Type B pancreatic cell (in vitro differentiated cells): Measurements from ENCODE around the gene SSTR4. TPM values are rescaled to one million over a fixed set of nuclear protein-coding genes. Genes with fewer than 3 reads are reported as not detected.

Experiments
- DNase-seq: peaks from one replicate; pipeline ENCODE4 v3.0.0; 2021; ENCODE audit warnings: mixed read lengths; ENCODE audit not compliant: unreplicated experiment; ENCODE audit errors: extremely low spot score
- H3K27ac Mint-ChIP-seq: 2 replicates; pipeline ENCODE4 v1.8.0; 2021; ENCODE audit warnings: mild to moderate bottlenecking, mixed read lengths
- H3K27me3 Mint-ChIP-seq: 2 replicates; pipeline ENCODE4 v1.8.0; 2021; ENCODE audit warnings: mixed read lengths
- H3K36me3 Mint-ChIP-seq: 2 replicates; pipeline ENCODE4 v1.8.0; 2021; ENCODE audit warnings: mixed read lengths
- H3K4me1 Mint-ChIP-seq: one replicate; pipeline ENCODE4 v1.8.0; 2021; ENCODE audit warnings: mixed read lengths; ENCODE audit not compliant: unreplicated experiment
- H3K4me3 Mint-ChIP-seq: 2 replicates; pipeline ENCODE4 v1.8.0; 2021; ENCODE audit warnings: mild to moderate bottlenecking, mixed read lengths
- H3K9me3 Mint-ChIP-seq: 2 replicates; pipeline ENCODE4 v1.8.0; 2021; ENCODE audit warnings: mixed read lengths
- total RNA-seq: library from RNA; stranded (reverse); gene quantifications from 2 replicates; pipeline ENCODE4 v1.2.1, GENCODE V29; 2021; ENCODE audit warnings: low replicate concordance
- TF ChIP-seq, protein P1 (sequence below): fragments of 200-600 bp; sonication (generic); conservative IDR thresholded peaks from 2 replicates; pipeline ENCODE4 v1.5.0; 2021; ENCODE audit warnings: antibody characterized with exemption, mild to moderate bottlenecking

SSTR4 gene
- total RNA-seq, 1 donor from 2014 or later: not detected

DNA sequence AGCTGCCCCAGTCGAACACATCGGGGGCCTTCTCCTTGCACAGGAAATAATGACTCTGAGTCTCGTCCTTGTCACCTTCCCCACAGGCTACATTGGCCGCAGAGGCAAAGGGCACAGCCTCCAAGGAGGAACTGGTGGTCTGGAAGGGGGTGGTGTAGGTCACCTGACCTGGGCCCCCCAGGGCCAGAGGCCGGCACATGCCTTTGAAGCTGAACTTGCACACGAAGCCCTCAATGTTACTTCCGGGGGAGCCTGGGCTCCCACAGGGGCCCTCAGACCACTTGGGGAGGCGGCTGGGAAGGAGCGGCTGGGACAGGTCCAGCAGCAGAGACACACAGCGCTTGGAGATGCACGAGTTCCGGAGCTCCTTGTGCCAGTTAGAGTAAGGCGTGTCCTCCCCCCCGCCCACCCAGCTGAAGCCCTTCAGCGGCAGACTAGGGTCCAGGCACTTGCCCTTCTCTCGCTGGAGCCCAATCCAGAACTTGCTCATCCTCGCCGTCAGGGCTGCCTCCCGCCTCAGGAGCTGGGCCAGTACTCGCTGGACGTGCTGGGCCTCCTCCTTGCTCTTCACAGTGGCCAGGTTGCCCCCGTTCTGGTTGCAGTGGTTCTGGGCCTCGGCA lies 50.4 kb downstream of the SSTR4 start:
- peaks cover 24% of the 10 kb centered on the region for H3K4me1 Mint-ChIP-seq
- no peaks in the 10 kb centered on the region for H3K36me3 Mint-ChIP-seq
- no peak overlapping the region for H3K27ac Mint-ChIP-seq
- DNase-seq: no peak
- H3K4me3 Mint-ChIP-seq: no peak overlapping the region
- H3K9me3 Mint-ChIP-seq: no peaks in the 10 kb centered on the region
- peaks cover 22% of the 10 kb centered on the region for H3K27me3 Mint-ChIP-seq
- TF ChIP-seq, protein P1, sequence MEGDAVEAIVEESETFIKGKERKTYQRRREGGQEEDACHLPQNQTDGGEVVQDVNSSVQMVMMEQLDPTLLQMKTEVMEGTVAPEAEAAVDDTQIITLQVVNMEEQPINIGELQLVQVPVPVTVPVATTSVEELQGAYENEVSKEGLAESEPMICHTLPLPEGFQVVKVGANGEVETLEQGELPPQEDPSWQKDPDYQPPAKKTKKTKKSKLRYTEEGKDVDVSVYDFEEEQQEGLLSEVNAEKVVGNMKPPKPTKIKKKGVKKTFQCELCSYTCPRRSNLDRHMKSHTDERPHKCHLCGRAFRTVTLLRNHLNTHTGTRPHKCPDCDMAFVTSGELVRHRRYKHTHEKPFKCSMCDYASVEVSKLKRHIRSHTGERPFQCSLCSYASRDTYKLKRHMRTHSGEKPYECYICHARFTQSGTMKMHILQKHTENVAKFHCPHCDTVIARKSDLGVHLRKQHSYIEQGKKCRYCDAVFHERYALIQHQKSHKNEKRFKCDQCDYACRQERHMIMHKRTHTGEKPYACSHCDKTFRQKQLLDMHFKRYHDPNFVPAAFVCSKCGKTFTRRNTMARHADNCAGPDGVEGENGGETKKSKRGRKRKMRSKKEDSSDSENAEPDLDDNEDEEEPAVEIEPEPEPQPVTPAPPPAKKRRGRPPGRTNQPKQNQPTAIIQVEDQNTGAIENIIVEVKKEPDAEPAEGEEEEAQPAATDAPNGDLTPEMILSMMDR: no peak

DNA sequence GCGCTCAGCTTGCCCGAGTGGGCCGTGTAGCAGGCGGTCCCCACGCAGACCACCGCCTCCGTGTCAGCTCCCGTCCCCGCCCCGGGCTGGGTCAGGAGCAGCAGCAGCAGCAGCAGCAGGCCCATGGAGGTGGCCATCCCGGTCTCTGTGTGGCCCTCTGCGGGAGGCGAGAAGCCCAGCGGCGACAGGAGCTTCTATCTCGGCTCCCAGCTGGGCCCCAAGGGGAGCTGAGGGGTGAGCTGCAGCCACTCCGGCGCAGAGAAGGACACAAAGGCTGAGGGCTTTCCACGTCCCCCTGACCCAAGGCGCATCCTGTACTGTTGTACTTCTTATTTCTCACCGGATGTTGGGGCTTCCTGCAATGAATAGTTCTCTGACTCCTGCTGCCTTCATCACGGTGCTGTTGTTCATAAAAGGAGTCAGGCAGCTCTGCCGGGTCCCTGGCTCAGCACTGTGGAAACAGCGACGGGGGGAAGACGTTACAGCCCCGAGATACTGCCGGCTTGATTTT lies 51.0 kb downstream of the SSTR4 start, which contains the start of gene CD93:
CD93 (minus strand) TSS at position 269 of the 511 bp plus-strand sequence; CDS start at position 137, 132 bp downstream.
- H3K27me3 Mint-ChIP-seq: peaks cover 22% of the 10 kb centered on the region
- H3K27ac Mint-ChIP-seq: no peak within 1 kb of the TSS
- peaks cover 24% of the 10 kb centered on the region for H3K4me1 Mint-ChIP-seq
- TF ChIP-seq, protein P1: no peak
- no peak within 1 kb of the TSS for H3K4me3 Mint-ChIP-seq
- H3K9me3 Mint-ChIP-seq: no peaks in the 10 kb centered on the region
- no peak for DNase-seq
- H3K36me3 Mint-ChIP-seq: no peaks in the 10 kb centered on the region

DNA sequence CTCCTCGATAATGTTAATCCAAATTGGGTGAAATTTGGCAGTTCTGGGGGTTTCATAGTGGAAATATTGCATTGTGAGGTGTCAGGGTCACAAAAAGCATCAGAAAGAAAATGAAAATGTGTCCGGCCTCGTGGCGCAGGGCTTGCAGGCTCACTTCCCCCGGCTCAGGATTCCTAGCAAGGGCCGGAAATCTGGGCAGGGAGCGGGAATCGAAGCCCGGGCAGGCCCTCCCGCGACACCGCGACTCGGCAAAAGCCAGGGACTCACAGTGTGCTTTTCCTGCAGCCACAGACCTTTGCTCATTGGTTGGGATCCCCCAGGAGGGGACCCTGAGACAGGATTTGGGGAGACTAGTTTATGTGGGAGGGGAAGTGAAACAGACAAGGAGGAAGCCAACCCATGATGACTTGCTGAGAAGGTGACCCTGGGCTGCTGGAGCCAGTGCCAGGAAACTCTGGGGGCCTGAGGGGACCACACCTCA lies 51.9 kb downstream of the SSTR4 start:
- DNase-seq: no peak
- TF ChIP-seq, protein P1: no peak
- Mint-ChIP-seq H3K27me3 (peaks cover 27% of the 10 kb centered on the region), H3K27ac (no peak overlapping the region), H3K9me3 (no peaks in the 10 kb centered on the region), H3K4me3 (no peak overlapping the region), H3K4me1 (peaks cover 25% of the 10 kb centered on the region), H3K36me3 (no peaks in the 10 kb centered on the region)

DNA sequence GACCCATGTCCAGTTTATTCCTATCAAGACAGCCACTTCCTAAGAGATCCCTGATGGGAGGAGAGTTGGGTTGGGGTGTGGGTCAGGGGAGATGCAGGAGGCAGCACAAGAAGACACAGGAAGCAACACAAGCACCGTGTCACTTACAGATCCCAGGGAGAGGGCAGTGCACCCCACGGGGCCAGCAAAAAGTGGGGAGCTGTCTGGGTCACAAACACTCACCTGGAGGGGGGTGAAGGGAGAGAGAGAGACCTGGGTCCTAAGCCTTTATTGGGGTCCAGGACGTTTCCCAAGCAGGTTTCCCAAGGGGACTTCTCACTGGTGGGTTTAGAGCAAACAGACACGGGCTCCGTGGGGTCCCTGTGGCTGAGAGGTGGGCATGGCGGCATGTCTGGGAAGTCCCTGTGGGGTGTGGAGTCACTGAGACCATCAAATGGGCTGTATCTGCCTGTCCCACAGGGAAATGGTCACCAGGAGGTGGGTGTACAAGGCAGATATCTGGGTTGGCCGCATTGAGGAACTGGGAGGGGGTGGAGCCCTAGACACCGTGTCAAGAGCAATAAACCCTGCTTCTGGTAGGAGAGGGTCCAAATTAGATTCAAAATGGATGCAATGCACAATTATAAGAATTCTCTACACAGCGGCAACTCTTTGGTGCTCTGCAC lies 52.6 kb downstream of the SSTR4 start:
- H3K4me3 Mint-ChIP-seq: no peak overlapping the region
- H3K9me3 Mint-ChIP-seq: no peaks in the 10 kb centered on the region
- H3K27me3 Mint-ChIP-seq: peaks cover 29% of the 10 kb centered on the region
- H3K4me1 Mint-ChIP-seq: peaks cover 26% of the 10 kb centered on the region
- H3K27ac Mint-ChIP-seq: no peak overlapping the region
- TF ChIP-seq, protein P1: no peak
- no peak for DNase-seq
- no peaks in the 10 kb centered on the region for H3K36me3 Mint-ChIP-seq

Other genes starting within 250 kb of the SSTR4 start
- 1.5 and 5.8 TPM in 2 replicates for gene THBD, start 14.4 kb downstream of the SSTR4 start, total RNA-seq
- gene CD93, start 51.0 kb downstream of the SSTR4 start, total RNA-seq: 0.05 TPM in 1 of 2 replicates, not detected in the other